ENCODE results near the gene DCXR. TPM values are rescaled to one million over a fixed set of nuclear protein-coding genes. Genes with fewer than 3 reads are reported as not detected.

Gene DCXR
- total RNA-seq, 1 donor from 2014 or later: 158 TPM

- no peaks in the 10 kb centered on the region for H3K9me3 Mint-ChIP-seq
- peaks cover 5% of the 10 kb centered on the region for H3K4me1 Mint-ChIP-seq (ENCODE audit: unreplicated experiment)
- no peaks in the 10 kb centered on the region for H3K36me3 Mint-ChIP-seq
- no peak for DNase-seq (ENCODE audit: extremely low spot score, unreplicated experiment)
- no peak for TF ChIP-seq CTCF (conservative IDR thresholded peaks at IDR 0.05)
- H3K27me3 Mint-ChIP-seq: no peaks in the 10 kb centered on the region
- no peak overlapping the region for H3K27ac Mint-ChIP-seq
- no peak overlapping the region for H3K4me3 Mint-ChIP-seq
Observed at GRCh38 chr17:82016061-82016874, 21.2 kb downstream of the DCXR start.

- DNase-seq (ENCODE audit: extremely low spot score, unreplicated experiment): no peak
- H3K4me1 Mint-ChIP-seq (ENCODE audit: unreplicated experiment): peaks cover 3% of the 10 kb centered on the region
- no peak overlapping the region for H3K27ac Mint-ChIP-seq
- H3K36me3 Mint-ChIP-seq: no peaks in the 10 kb centered on the region
- no peaks in the 10 kb centered on the region for H3K9me3 Mint-ChIP-seq
- no peak overlapping the region for H3K4me3 Mint-ChIP-seq
- TF ChIP-seq CTCF (conservative IDR thresholded peaks at IDR 0.05): no peak
- no peaks in the 10 kb centered on the region for H3K27me3 Mint-ChIP-seq
Observed at GRCh38 chr17:82015311-82015971, 22.1 kb downstream of the DCXR start.

- H3K36me3 Mint-ChIP-seq: no peaks in the 10 kb centered on the region
- no peak for TF ChIP-seq CTCF (conservative IDR thresholded peaks at IDR 0.05)
- H3K27ac Mint-ChIP-seq: no peak overlapping the region
- H3K27me3 Mint-ChIP-seq: no peaks in the 10 kb centered on the region
- H3K9me3 Mint-ChIP-seq: no peaks in the 10 kb centered on the region
- no peak overlapping the region for H3K4me3 Mint-ChIP-seq
- no peak for DNase-seq (ENCODE audit: extremely low spot score, unreplicated experiment)
- H3K4me1 Mint-ChIP-seq (ENCODE audit: unreplicated experiment): peaks cover 3% of the 10 kb centered on the region
Observed at GRCh38 chr17:82014971-82015310, 22.6 kb downstream of the DCXR start.

- no peak overlapping the region for H3K27ac Mint-ChIP-seq
- no peak for TF ChIP-seq CTCF (conservative IDR thresholded peaks at IDR 0.05)
Observed at GRCh38 chr17:82014432-82014831, 23.1 kb downstream of the DCXR start.

GRCh38 chr17:82013772-82014321 lies 23.6 kb downstream of the DCXR start:
- Mint-ChIP-seq H3K4me3 (no peak overlapping the region), H3K4me1 (ENCODE audit: unreplicated experiment) (peaks cover 3% of the 10 kb centered on the region), H3K27me3 (no peaks in the 10 kb centered on the region), H3K27ac (no peak overlapping the region), H3K9me3 (no peaks in the 10 kb centered on the region), H3K36me3 (no peaks in the 10 kb centered on the region)
- no peak for TF ChIP-seq CTCF (conservative IDR thresholded peaks at IDR 0.05)
- no peak for DNase-seq (ENCODE audit: extremely low spot score, unreplicated experiment)

More at GRCh38 chr17:82014432-82014831, 23.1 kb downstream of the DCXR start:
- H3K4me1 Mint-ChIP-seq (ENCODE audit: unreplicated experiment): peaks cover 3% of the 10 kb centered on the region
- DNase-seq (ENCODE audit: extremely low spot score, unreplicated experiment): no peak
- no peaks in the 10 kb centered on the region for H3K36me3 Mint-ChIP-seq
- no peak overlapping the region for H3K4me3 Mint-ChIP-seq
- no peaks in the 10 kb centered on the region for H3K27me3 Mint-ChIP-seq
- H3K9me3 Mint-ChIP-seq: no peaks in the 10 kb centered on the region
